OCI-LY7 (cell line): ENCODE data around the gene MACROD2. TPM values are rescaled to one million over a fixed set of nuclear protein-coding genes. Genes with fewer than 3 reads are reported as not detected.

Source experiments
- BruUV-seq: library from RNA; stranded (reverse); fragments of 400-500 nt; replicated peaks from 2 replicates; lab custom pipeline; 2021; lab: Mats Ljungman, UMichigan
- CTCF ChIA-PET: fragments of 300-600 bp; sonication (Branson Sonifier 250); formaldehyde crosslinking; loops from one replicate; lab custom pipeline; 2022; ENCODE audit warnings: antibody characterized with exemption; ENCODE audit not compliant: unreplicated experiment; lab: Charles Lee
- POLR2A ChIA-PET: fragments of 300-600 bp; sonication (Branson Sonifier 250); formaldehyde crosslinking; loops from one replicate; lab custom pipeline; 2022; ENCODE audit warnings: antibody characterized with exemption; lab: Charles Lee
- DNase-seq: peaks from one replicate; pipeline ENCODE4 v3.0.0-alpha.2; 2015; ENCODE audit warnings: low spot score
- H2AFZ ChIP-seq: fragments of 200-600 bp; sonication (generic), shearing (Covaris generic); 2 replicates; pipeline ENCODE4 v1.6.1; 2014; ENCODE audit warnings: mild to moderate bottlenecking, antibody characterized with exemption, low read length, moderate library complexity
- H3K27ac ChIP-seq: fragments of 200-600 bp; sonication (generic); 2 replicates; pipeline ENCODE4 v1.5.1; 2014; ENCODE audit warnings: mixed run types, low read depth, mild to moderate bottlenecking, moderate library complexity, low read length, inconsistent platforms; ENCODE audit not compliant: poor library complexity, severe bottlenecking
- H3K36me3 ChIP-seq: fragments of 200-600 bp; sonication (generic); 2 replicates; pipeline ENCODE4 v1.6.1; 2014; ENCODE audit warnings: mild to moderate bottlenecking, antibody characterized with exemption, low read length, moderate library complexity, mixed read lengths; ENCODE audit not compliant: insufficient read depth
- H3K4me1 ChIP-seq: fragments of 200-600 bp; sonication (generic); 2 replicates; pipeline ENCODE4 v1.5.1; 2014; ENCODE audit warnings: mild to moderate bottlenecking, low read length; ENCODE audit not compliant: insufficient read depth, poor library complexity, severe bottlenecking
- H3K4me2 ChIP-seq: fragments of 200-600 bp; sonication (generic); 2 replicates; pipeline ENCODE4 v1.6.1; 2014; ENCODE audit warnings: mild to moderate bottlenecking, low read length
- H3K4me3 ChIP-seq: fragments of 200-600 bp; sonication (generic); 2 replicates; pipeline ENCODE4 v1.5.1; 2014; ENCODE audit warnings: mild to moderate bottlenecking, low read depth, low read length; ENCODE audit not compliant: poor library complexity, severe bottlenecking
- H3K79me2 ChIP-seq: fragments of 200-600 bp; sonication (generic); 2 replicates; pipeline ENCODE4 v1.6.1; 2016; ENCODE audit warnings: low read depth, mild to moderate bottlenecking, low read length, moderate library complexity, mixed read lengths; ENCODE audit not compliant: insufficient read depth
- H3K9me2 ChIP-seq: fragments of 200-600 bp; sonication (generic); 2 replicates; pipeline ENCODE4 v1.6.1; 2016; ENCODE audit warnings: mild to moderate bottlenecking, low read length, mixed read lengths; ENCODE audit not compliant: insufficient read depth
- H3K9me3 ChIP-seq: fragments of 200-600 bp; sonication (generic); 2 replicates; pipeline ENCODE4 v1.6.1; 2014; ENCODE audit warnings: mild to moderate bottlenecking, mixed run types, low read length, mixed read lengths
- H4K20me1 ChIP-seq: fragments of 200-600 bp; sonication (generic); 2 replicates; pipeline ENCODE4 v1.6.1; 2014; ENCODE audit warnings: mild to moderate bottlenecking, antibody characterized with exemption, low read length, moderate library complexity, mixed read lengths; ENCODE audit not compliant: insufficient read depth
- EZH2phosphoT487 ChIP-seq: fragments of 200-600 bp; sonication (generic); IDR thresholded peaks from 2 replicates; pipeline ENCODE4 v1.6.1; 2018; ENCODE audit warnings: low read depth, borderline replicate concordance, mild to moderate bottlenecking, mixed run types, antibody characterized with exemption, low read length, moderate library complexity, mixed read lengths
- intact Hi-C: fragments of 100-400 bp; cut with micrococcal nuclease; formaldehyde crosslinking; loops from one replicate; pipeline ENCODE4 v1.10.0; 2022; ENCODE audit not compliant: unreplicated experiment
- total RNA-seq, 2 experiments: library from RNA; depleted of rRNA in 1 of 2; stranded (reverse); fragments of >200 nt in 1 of 2; shearing (Covaris generic) in 1 of 2; gene quantifications; 2 replicates each; pipeline ENCODE4 v1.2.3, GENCODE V29; 2014 to 2022
- TF ChIP-seq, protein P1 (sequence below): fragments of 200-600 bp; sonication (generic); conservative IDR thresholded peaks from 2 replicates; pipeline ENCODE4 v1.5.1; 2014; ENCODE audit warnings: mild to moderate bottlenecking, antibody characterized with exemption, low read length, moderate library complexity, mixed read lengths

Gene MACROD2
- total RNA-seq, 2 experiments from 2014 or later: 0.09 to 4.5 TPM

DNA sequence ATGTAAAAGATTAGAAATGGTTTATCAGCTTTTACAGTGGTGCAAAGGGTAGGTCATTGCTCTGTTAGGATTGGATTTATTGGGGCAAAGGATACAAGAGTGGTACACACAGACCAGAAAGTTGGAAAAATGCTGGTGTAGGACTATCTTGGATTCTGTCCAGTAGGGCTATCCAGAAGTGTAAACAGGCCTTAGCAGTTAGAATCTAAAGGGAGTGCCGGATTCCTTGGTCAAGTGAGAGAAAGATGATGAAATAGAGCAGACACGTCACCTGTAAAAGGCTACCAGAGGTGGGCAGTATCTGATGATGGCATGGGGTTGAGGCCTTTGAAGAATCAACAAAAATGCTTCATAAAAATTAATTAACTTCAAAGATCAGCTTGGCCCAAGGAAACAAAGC lies 1602.0 kb downstream of the MACROD2 start:
- intact Hi-C loops: no loop called here
- no peaks in the 10 kb centered on the region for H3K36me3 ChIP-seq
- no peaks in the 10 kb centered on the region for H4K20me1 ChIP-seq
- H3K4me1 ChIP-seq: no peaks in the 10 kb centered on the region
- H3K79me2 ChIP-seq: no peaks in the 10 kb centered on the region
- DNase-seq: no peak
- H3K9me2 ChIP-seq: no peaks in the 10 kb centered on the region
- H3K9me3 ChIP-seq: no peaks in the 10 kb centered on the region
- no peak overlapping the region for H3K4me3 ChIP-seq
- H2AFZ ChIP-seq: no peak overlapping the region
- no peak overlapping the region for H3K4me2 ChIP-seq
- H3K27ac ChIP-seq: no peak overlapping the region
- BruUV-seq: no TSS peak
- ChIA-PET CTCF (no interaction called here), POLR2A (no interaction called here)
- no peak for TF ChIP-seq EZH2phosphoT487
- TF ChIP-seq, protein P1, sequence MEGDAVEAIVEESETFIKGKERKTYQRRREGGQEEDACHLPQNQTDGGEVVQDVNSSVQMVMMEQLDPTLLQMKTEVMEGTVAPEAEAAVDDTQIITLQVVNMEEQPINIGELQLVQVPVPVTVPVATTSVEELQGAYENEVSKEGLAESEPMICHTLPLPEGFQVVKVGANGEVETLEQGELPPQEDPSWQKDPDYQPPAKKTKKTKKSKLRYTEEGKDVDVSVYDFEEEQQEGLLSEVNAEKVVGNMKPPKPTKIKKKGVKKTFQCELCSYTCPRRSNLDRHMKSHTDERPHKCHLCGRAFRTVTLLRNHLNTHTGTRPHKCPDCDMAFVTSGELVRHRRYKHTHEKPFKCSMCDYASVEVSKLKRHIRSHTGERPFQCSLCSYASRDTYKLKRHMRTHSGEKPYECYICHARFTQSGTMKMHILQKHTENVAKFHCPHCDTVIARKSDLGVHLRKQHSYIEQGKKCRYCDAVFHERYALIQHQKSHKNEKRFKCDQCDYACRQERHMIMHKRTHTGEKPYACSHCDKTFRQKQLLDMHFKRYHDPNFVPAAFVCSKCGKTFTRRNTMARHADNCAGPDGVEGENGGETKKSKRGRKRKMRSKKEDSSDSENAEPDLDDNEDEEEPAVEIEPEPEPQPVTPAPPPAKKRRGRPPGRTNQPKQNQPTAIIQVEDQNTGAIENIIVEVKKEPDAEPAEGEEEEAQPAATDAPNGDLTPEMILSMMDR: no peak

DNA sequence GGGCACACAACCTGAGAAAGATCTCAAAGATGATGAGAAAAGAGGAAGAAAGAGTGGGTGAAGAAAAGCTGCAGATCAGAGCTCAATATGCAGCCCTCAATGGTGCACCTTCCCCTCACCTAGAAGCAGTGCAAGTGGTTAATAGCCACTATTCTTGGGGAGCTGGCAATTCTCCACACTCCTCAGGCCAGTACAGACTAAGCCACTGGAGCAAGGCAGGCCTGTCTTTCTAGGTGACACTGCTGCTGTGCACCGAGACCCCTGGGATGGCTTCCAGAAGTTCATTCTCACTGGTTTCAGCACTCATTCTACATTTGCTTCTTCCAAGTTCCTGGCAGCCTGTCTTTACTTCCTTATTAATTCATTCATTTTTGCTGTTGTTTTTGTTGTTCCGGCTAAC lies 1604.6 kb downstream of the MACROD2 start:
- Histone ChIP-seq H2AFZ (no peak overlapping the region), H3K4me3 (no peak overlapping the region), H3K4me1 (no peaks in the 10 kb centered on the region), H3K36me3 (no peaks in the 10 kb centered on the region), H3K9me2 (no peaks in the 10 kb centered on the region), H3K27ac (no peak overlapping the region), H4K20me1 (no peaks in the 10 kb centered on the region), H3K79me2 (no peaks in the 10 kb centered on the region), H3K9me3 (no peaks in the 10 kb centered on the region), H3K4me2 (no peak overlapping the region)
- ChIA-PET CTCF (no interaction called here), POLR2A (no interaction called here)
- intact Hi-C loops: no loop called here
- TF ChIP-seq EZH2phosphoT487: no peak
- TF ChIP-seq, protein P1: no peak
- DNase-seq: no peak
- BruUV-seq: no TSS peak

DNA sequence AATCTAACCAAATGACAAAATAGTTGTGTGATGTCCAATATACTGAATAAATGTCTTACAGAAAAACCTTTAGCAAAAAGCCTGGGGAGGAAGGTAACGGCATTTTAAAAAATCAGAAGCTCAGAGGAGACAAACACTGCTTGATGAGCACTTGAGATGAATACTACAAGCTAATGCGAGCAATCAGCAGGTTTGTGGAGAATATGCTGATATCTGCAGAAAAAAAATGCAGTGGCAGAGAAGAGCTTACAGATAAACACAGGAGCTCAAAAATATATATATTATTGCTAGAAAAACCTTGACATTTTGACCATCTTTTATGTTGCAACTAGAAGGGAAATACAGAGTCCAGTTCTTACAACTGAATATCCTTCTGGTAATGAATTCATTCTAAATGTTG lies 1605.2 kb downstream of the MACROD2 start:
- Histone ChIP-seq H2AFZ (no peak overlapping the region), H4K20me1 (no peaks in the 10 kb centered on the region), H3K4me3 (no peak overlapping the region), H3K4me1 (no peaks in the 10 kb centered on the region), H3K4me2 (no peak overlapping the region), H3K9me2 (no peaks in the 10 kb centered on the region), H3K79me2 (no peaks in the 10 kb centered on the region), H3K27ac (no peak overlapping the region), H3K36me3 (no peaks in the 10 kb centered on the region), H3K9me3 (no peaks in the 10 kb centered on the region)
- TF ChIP-seq, protein P1: no peak
- intact Hi-C loops: no loop called here
- DNase-seq: no peak
- no TSS peak for BruUV-seq
- ChIA-PET CTCF (no interaction called here), POLR2A (no interaction called here)
